RWPE2 (cell line): ENCODE data around the gene BSG.
"Not testable (repeated sequence)": the region's sequence is repeated elsewhere in the genome, so short reads cannot be mapped to it uniquely, and the experiment has no call there.

Experiments used
- ATAC-seq: fragments of 200-7000 bp; cut with Tn5 transposase; 3 replicates; pipeline ENCODE4 v1.9.1; 2021; ENCODE audit warnings: low read depth
- DNase-seq: peaks from one replicate; pipeline ENCODE4 v3.0.0-alpha.2; 2020; ENCODE audit warnings: low spot score
- H3K27ac ChIP-seq: fragments of 450-650 bp; 2 replicates; pipeline ENCODE4 v1.5.1; 2017; ENCODE audit warnings: mild to moderate bottlenecking; ENCODE audit not compliant: poor library complexity, severe bottlenecking
- H3K27me3 ChIP-seq: fragments of 250-450 bp; sonication (Bioruptor Pico); 2 replicates; pipeline ENCODE4 v1.5.1; 2021; ENCODE audit warnings: mild to moderate bottlenecking, moderate library complexity; ENCODE audit not compliant: insufficient read depth, poor library complexity, severe bottlenecking
- H3K36me3 ChIP-seq: fragments of 250-450 bp; sonication (Bioruptor Pico); 2 replicates; pipeline ENCODE4 v1.5.1; 2020; ENCODE audit warnings: low read depth, mild to moderate bottlenecking, moderate library complexity
- H3K4me1 ChIP-seq: fragments of 250-450 bp; sonication (Bioruptor Pico); 2 replicates; pipeline ENCODE4 v1.5.1; 2021; ENCODE audit warnings: mild to moderate bottlenecking, moderate library complexity; ENCODE audit not compliant: insufficient read depth, poor library complexity, severe bottlenecking
- H3K4me3 ChIP-seq: fragments of 250-450 bp; sonication (Bioruptor Pico); 2 replicates; pipeline ENCODE4 v1.5.1; 2021; ENCODE audit warnings: mild to moderate bottlenecking, moderate library complexity; ENCODE audit not compliant: severe bottlenecking
- H3K9me3 ChIP-seq: fragments of 250-450 bp; sonication (Bioruptor Pico); 2 replicates; pipeline ENCODE4 v1.5.1; 2021; ENCODE audit warnings: mild to moderate bottlenecking, moderate library complexity; ENCODE audit not compliant: severe bottlenecking
- TF ChIP-seq, protein P1 (sequence below): fragments of 450-650 bp; IDR thresholded peaks from one replicate; pipeline ENCODE4 v1.5.1; 2017; ENCODE audit warnings: mild to moderate bottlenecking, moderate library complexity; ENCODE audit not compliant: poor library complexity, severe bottlenecking

Gene BSG

DNA sequence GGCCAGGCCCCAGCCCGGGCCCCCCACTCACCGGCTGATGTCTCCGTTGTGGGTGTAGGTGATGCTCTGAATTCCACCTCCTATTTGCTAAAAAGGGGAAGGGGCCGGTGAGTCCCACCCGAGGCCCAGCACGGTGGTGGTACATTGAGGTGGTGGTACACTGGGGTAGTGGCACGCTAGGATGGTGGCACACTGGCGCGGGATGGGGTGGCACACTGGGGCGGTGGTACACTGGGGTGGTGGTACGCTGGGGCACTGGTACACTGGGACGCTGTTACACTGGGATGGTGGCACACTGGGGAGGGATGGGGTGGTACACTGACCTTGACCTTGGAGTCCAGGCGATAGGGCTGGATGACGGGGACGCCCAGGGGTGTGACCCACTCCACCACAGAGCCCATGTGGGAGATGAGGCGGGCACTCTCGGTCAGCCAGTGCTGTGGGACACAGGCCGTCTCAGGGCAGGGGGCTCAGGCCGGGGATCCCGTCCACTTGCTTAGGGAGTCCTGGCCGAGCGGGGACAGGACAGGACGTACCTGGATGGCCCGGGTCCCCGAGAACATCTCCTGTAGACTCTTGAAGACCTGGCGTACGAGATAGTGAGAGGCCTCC, 46.4 kb downstream of the BSG start:
- TF ChIP-seq, protein P1, sequence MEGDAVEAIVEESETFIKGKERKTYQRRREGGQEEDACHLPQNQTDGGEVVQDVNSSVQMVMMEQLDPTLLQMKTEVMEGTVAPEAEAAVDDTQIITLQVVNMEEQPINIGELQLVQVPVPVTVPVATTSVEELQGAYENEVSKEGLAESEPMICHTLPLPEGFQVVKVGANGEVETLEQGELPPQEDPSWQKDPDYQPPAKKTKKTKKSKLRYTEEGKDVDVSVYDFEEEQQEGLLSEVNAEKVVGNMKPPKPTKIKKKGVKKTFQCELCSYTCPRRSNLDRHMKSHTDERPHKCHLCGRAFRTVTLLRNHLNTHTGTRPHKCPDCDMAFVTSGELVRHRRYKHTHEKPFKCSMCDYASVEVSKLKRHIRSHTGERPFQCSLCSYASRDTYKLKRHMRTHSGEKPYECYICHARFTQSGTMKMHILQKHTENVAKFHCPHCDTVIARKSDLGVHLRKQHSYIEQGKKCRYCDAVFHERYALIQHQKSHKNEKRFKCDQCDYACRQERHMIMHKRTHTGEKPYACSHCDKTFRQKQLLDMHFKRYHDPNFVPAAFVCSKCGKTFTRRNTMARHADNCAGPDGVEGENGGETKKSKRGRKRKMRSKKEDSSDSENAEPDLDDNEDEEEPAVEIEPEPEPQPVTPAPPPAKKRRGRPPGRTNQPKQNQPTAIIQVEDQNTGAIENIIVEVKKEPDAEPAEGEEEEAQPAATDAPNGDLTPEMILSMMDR, result no peak

DNA sequence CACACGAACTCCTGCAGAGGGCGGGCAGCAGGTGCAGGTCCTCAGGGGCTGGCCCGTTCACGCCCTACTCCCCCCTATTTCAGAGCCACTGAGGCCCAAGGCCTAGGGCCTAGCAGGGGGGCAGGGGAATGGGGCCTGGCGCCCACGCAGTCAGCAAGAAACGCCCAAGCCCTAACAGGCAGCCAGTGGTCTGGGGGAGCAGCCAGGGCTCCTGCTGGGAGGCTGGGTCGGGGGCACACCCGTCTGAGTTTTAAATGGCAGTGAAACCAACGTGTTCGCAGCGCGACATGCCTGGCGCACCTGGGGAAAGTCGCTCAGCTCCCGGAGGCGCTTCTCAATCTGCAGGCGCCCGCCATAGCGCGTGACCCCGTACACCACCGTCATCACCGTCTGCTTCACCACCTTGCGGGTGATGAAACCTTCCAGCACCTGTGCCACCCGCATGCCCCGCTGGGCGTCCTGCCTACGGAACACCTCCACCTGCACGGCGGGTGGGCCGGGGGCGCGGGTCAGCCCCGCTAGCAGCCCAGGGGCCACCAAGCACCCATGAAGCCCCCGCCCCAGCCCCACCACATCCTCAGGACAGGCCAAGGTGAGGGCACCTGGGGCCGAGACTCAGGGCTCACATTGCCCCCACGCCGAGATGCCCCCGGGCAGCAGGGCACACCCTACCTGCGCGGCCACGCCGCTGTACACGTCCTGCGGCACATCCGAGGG, 47.0 kb downstream of the BSG start:
- Histone ChIP-seq H3K4me1 (no peaks in the 10 kb centered on the region), H3K27me3 (no peaks in the 10 kb centered on the region), H3K36me3 (peaks cover 6% of the 10 kb centered on the region), H3K9me3 (no peaks in the 10 kb centered on the region), H3K4me3 (no peak overlapping the region), H3K27ac (no peak overlapping the region)
- TF ChIP-seq, protein P1, result no peak
- ATAC-seq, result no peak
- DNase-seq, result no peak

More for the DNA sequence above, 46.4 kb downstream of the BSG start:
- Histone ChIP-seq H3K36me3 (peaks cover 4% of the 10 kb centered on the region), H3K27me3 (no peaks in the 10 kb centered on the region), H3K4me1 (no peaks in the 10 kb centered on the region), H3K9me3 (no peaks in the 10 kb centered on the region), H3K4me3 (no peak overlapping the region), H3K27ac (no peak overlapping the region)
- ATAC-seq (no peak), DNase-seq (no peak)

DNA sequence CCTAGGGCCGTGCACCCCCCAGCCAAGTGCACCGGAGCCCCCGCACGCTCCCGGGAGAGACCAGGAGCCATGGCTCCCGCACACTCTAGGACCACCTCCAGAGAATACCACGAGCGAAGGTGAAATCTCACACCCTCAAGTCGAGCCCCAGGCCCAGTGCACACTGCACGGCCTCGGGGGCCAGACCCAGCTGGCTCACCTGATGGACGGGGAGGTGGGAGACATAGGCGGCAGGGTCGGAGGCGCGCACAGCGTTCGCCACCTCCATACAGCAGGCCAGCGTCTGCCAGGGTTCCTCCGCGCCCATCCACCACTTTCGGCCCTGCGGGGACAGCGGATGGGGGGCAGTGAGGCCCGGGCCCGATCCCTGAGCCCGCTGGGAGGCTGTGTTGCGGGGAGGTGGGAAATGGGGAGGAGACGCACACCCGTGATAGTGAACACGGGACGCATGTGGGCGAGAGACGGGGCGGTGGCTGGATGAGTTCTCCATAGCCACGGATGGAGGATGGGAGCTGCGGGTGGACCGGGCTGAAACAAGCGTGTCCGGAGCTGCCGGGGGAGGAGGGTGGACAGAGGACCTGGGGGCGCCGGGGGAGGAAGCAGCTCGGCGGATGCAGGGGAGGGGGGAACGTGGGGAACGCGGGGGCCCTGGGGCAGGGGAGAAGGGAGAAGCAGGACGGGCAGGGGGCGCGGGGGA, 47.9 kb downstream of the BSG start:
- DNase-seq, result no peak
- no peak overlapping the region for H3K4me3 ChIP-seq
- H3K27me3 ChIP-seq, result no peaks in the 10 kb centered on the region
- no peak overlapping the region for H3K27ac ChIP-seq
- no peaks in the 10 kb centered on the region for H3K9me3 ChIP-seq
- H3K36me3 ChIP-seq, result peaks cover 10% of the 10 kb centered on the region
- ATAC-seq, result no peak
- H3K4me1 ChIP-seq, result no peaks in the 10 kb centered on the region
- TF ChIP-seq, protein P1, result no peak

DNA sequence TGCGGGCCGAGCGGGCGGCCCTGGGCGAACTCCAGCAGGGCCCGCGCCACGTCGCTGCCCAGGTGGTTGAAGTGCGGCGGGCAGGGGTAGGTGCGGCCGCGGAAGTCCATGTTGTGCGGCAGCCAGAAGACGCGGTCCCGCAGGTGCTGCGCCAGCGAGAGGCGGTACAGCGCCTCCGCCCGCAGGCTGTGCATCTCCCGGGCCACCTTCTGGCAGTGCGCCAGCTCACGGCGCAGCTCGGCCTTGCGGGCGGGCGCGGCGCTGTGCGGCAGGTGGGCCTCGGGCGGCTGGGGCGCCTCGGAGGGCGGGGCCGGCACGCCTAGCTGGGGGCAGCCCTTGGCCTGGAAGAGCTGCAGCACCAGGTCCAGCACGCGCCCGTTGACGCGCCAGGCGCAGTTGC, 48.8 kb downstream of the BSG start:
- H3K4me3 ChIP-seq, ATAC-seq, H3K27ac ChIP-seq, DNase-seq, H3K4me1 ChIP-seq, H3K9me3 ChIP-seq, H3K27me3 ChIP-seq: not testable (repeated sequence)
- H3K36me3 ChIP-seq, result peaks cover 17% of the 10 kb centered on the region

DNA sequence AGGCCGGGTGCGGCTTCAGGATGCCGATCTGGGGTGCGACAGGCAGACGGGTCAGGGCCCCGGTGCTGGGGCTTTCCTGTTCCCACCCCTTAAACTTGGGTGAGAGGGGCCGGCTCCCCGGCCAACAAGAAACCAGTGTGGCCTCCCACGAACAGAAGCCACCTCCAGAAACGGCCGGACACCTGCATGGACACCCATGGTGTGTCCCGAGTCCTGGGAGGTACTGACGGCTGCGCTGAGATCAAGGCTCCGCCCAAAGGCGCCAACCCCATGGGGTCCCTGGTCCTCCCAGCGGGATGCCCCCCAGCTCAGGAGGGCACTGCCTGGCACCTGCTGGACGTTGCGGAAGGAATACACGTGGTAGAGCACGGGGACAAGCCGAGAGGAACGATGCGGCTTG, 49.4 kb downstream of the BSG start:
- no peaks in the 10 kb centered on the region for H3K27me3 ChIP-seq
- no peak overlapping the region for H3K4me3 ChIP-seq
- no peak overlapping the region for H3K27ac ChIP-seq
- no peak for DNase-seq
- H3K9me3 ChIP-seq, result no peaks in the 10 kb centered on the region
- TF ChIP-seq, protein P1, result no peak
- no peaks in the 10 kb centered on the region for H3K4me1 ChIP-seq
- peaks cover 17% of the 10 kb centered on the region for H3K36me3 ChIP-seq
- ATAC-seq, result no peak
